ENCODE measurements around the gene AKAP6. TPM values are rescaled to one million over a fixed set of nuclear protein-coding genes. Genes with fewer than 3 reads are reported as not detected.

The AKAP6 gene
- total RNA-seq, 1 donor from 2014 or later, result 3.6 TPM

- Mint-ChIP-seq H3K4me3 (ENCODE audit: unreplicated experiment) (no peak overlapping the region), H3K27me3 (ENCODE audit: low read depth) (no peaks in the 10 kb centered on the region), H3K9me3 (ENCODE audit: low read depth) (no peaks in the 10 kb centered on the region), H3K27ac (ENCODE audit: unreplicated experiment) (no peak overlapping the region), H3K4me1 (ENCODE audit: low read depth) (peaks cover 4% of the 10 kb centered on the region), H3K36me3 (ENCODE audit: low read depth) (no peaks in the 10 kb centered on the region)
- DNase-seq (ENCODE audit: low spot score), result no peak
- TF ChIP-seq CTCF (IDR thresholded peaks at IDR 0.05), result no peak
Observed at GRCh38 chr14:32719601-32720000, 390.5 kb downstream of the AKAP6 start.

GRCh38 chr14:32720927-32721326 is 391.8 kb downstream of the AKAP6 start:
- no peak overlapping the region for H3K4me3 Mint-ChIP-seq (ENCODE audit: unreplicated experiment)
- no peak overlapping the region for H3K27ac Mint-ChIP-seq (ENCODE audit: unreplicated experiment)
- no peak for TF ChIP-seq CTCF (IDR thresholded peaks at IDR 0.05)
- H3K27me3 Mint-ChIP-seq (ENCODE audit: low read depth), result no peaks in the 10 kb centered on the region
- H3K36me3 Mint-ChIP-seq (ENCODE audit: low read depth), result no peaks in the 10 kb centered on the region
- H3K4me1 Mint-ChIP-seq (ENCODE audit: low read depth), result peaks cover 16% of the 10 kb centered on the region
- DNase-seq (ENCODE audit: low spot score), result no peak
- no peaks in the 10 kb centered on the region for H3K9me3 Mint-ChIP-seq (ENCODE audit: low read depth)

GRCh38 chr14:32722631-32723183 is 393.6 kb downstream of the AKAP6 start:
- Mint-ChIP-seq H3K27ac (ENCODE audit: unreplicated experiment) (no peak overlapping the region), H3K9me3 (ENCODE audit: low read depth) (no peaks in the 10 kb centered on the region), H3K36me3 (ENCODE audit: low read depth) (no peaks in the 10 kb centered on the region), H3K4me1 (ENCODE audit: low read depth) (peaks cover 20% of the 10 kb centered on the region), H3K4me3 (ENCODE audit: unreplicated experiment) (no peak overlapping the region), H3K27me3 (ENCODE audit: low read depth) (no peaks in the 10 kb centered on the region)
- TF ChIP-seq CTCF (IDR thresholded peaks at IDR 0.05), result no peak
- DNase-seq (ENCODE audit: low spot score), result peak; percentile 49

- peaks cover 20% of the 10 kb centered on the region for H3K4me1 Mint-ChIP-seq (ENCODE audit: low read depth)
- H3K27me3 Mint-ChIP-seq (ENCODE audit: low read depth), result no peaks in the 10 kb centered on the region
- peak overlapping the region; percentile 75 for H3K4me3 Mint-ChIP-seq (ENCODE audit: unreplicated experiment)
- peak; percentile 63 for DNase-seq (ENCODE audit: low spot score)
- H3K36me3 Mint-ChIP-seq (ENCODE audit: low read depth), result no peaks in the 10 kb centered on the region
- H3K27ac Mint-ChIP-seq (ENCODE audit: unreplicated experiment), result peak overlapping the region; percentile 92
- no peak for TF ChIP-seq CTCF (IDR thresholded peaks at IDR 0.05)
- no peaks in the 10 kb centered on the region for H3K9me3 Mint-ChIP-seq (ENCODE audit: low read depth)
Observed at GRCh38 chr14:32724867-32725471, 395.9 kb downstream of the AKAP6 start.

- DNase-seq (ENCODE audit: low spot score), result no peak
- H3K36me3 Mint-ChIP-seq (ENCODE audit: low read depth), result no peaks in the 10 kb centered on the region
- no peak overlapping the region for H3K4me3 Mint-ChIP-seq (ENCODE audit: unreplicated experiment)
- no peak overlapping the region for H3K27ac Mint-ChIP-seq (ENCODE audit: unreplicated experiment)
- no peaks in the 10 kb centered on the region for H3K9me3 Mint-ChIP-seq (ENCODE audit: low read depth)
- H3K4me1 Mint-ChIP-seq (ENCODE audit: low read depth), result peaks cover 20% of the 10 kb centered on the region
- no peaks in the 10 kb centered on the region for H3K27me3 Mint-ChIP-seq (ENCODE audit: low read depth)
- TF ChIP-seq CTCF (IDR thresholded peaks at IDR 0.05), result no peak
Observed at GRCh38 chr14:32726516-32726915, 397.4 kb downstream of the AKAP6 start.

Measured in chondrocyte (in vitro differentiated cells).